SW 1271 (cell line): Measurements from ENCODE around the gene KIAA0753.

Source experiments
- DNase-seq, 2 experiments: peaks; one replicate each; lab custom pipeline; 2025; lab: John Stamatoyannopoulos, UW

The KIAA0753 gene

GRCh38 chr17:6547336-6547735 is 93.2 kb downstream of the KIAA0753 start:
- DNase-seq = no peak

DNA sequence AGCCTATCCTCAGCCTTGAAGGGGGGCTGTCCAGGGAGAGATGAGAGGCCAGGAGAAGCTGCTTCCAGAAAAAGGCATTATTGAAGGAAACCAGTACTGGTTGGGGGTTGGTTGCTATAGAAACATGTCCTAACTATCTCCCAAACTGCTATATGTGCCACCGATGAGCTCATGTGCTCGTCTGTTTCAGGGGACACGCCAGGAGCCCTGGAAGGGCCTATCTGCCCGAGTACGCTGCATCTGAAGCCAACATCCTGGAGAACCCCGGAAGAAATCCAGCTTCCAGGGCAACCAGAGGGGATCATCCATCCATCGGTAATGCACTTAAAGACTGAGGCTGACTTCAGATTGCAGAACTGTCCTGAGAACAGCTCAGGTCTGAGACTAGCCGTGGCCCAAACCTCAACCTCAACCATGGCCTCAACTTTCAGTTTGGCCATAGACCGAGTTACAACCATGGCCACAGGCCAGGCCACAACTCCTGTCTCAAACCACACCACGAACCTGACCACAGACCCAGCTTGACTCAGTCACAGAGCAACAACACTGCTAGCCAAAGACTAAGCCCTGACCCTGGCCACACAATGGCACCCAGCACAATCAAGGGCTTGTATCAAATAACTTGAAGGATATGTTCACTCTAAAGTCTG is 94.3 kb downstream of the KIAA0753 start:
- DNase-seq = no peak

DNA sequence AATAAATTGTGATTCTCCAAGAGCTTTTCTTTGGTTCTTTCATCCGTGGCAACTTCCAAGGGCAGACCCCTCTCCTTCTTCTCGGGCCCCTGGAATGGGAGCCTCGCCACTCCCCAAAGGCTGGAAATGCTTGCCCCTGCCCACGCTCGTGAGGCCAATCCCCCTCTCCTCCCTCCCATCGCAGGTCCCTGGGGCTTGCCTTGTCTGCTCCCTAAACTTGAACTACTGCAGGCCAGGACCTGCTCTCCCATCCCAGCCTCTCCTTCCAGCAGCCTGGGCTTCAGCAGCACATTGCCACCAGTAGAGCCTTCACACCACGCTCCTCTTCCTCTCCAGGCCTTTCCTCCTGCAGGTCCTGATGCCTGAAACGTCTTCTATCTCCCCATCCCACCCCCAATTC is 95.2 kb downstream of the KIAA0753 start:
- no peak for DNase-seq

- DNase-seq = no peak
These were observed 96.5 kb downstream of the KIAA0753 start for GRCh38 chr17:6544011-6544370.

GRCh38 chr17:6543079-6544010 is 97.2 kb downstream of the KIAA0753 start:
- no peak for DNase-seq

DNA sequence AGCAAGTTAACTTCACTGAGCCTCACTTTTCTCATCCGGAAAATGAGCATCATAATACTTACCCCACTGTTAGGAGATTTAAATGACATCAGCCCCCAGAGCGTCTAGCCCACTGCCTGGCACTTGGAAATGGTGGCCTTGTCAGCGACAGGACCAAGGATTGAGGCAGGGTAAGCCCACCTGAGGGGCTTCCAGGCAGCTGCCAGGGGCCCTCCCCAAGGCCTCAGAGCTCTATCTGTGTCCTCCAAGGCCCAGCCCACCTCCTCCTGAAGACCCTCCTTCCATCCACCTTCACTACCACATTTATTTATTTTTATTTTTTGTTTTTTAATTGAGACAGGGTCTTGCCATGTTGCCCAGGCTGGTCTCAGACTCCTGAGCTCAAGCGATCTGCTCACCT is 97.9 kb downstream of the KIAA0753 start:
- no peak for DNase-seq

- no peak for DNase-seq
These were observed 98.6 kb downstream of the KIAA0753 start for GRCh38 chr17:6541886-6542285.

DNA sequence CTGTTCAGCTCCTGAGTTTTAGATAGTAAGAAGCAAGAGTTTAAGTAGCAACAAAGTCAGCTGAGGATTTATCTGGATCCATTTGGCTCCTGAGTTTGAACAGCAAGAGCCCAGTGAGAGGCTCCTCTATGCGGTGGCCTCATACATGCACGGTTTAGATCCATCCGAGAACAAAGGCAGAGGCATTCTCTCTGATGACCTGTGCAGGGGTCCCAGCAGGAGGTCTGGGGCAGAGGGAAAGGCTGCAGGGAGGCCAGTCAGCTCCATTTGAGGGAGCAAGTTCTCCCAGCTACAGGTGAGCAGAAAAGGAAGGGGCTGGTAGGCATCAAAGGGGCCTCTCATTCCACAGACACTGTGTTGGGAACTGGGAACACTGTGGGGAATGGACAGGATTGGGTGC is 100.6 kb downstream of the KIAA0753 start:
- no peak for DNase-seq

DNA sequence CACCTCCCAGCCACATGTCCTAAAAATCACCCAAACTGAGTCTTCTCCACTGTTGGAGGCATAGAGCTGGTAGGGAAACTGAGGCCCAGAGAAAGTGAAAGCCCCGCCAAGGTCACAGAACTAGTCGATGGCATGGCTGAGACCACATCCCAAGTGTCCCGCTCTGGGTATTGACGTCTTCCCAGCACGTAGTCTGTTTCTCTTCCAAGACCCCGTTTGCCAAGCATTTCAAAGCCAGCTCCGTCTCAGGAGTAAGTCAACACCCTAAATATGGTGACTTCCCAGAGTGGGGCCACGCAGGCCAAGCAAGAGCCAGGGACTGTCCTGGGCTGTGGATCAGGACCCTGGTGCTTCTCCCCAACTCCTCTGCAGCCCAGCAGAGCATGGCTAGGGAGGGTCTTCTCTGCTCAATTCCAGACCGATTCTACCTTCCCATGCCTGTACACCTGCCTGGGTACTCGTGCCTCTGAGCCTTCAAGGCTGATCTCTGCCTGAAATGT is 103.9 kb downstream of the KIAA0753 start:
- DNase-seq = no peak

GRCh38 chr17:6536053-6536452 is 104.5 kb downstream of the KIAA0753 start:
- no peak for DNase-seq

- no peak for DNase-seq
These were observed 105.5 kb downstream of the KIAA0753 start for GRCh38 chr17:6534846-6535514.

DNA sequence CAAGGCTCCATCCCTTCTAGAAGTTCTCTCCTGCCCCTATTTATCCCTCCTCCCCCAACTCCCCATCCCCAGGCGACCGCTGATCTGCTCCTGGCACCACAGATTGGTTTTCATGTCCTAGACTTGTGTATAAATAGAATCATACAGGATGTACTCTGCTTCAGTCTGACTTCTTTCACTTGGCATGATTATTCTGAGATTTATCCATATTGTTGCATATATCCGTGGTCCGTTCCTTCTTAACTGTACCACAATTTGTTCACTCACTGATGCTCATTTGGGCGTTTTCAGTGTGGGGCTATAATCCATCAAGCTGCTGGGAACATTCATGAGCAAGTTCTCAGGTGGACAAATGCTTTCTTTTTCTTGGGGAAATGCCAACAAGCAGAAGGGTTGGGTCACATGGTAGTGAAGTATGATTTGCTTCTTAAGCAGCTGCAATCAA is 108.0 kb downstream of the KIAA0753 start:
- DNase-seq = no peak

DNA sequence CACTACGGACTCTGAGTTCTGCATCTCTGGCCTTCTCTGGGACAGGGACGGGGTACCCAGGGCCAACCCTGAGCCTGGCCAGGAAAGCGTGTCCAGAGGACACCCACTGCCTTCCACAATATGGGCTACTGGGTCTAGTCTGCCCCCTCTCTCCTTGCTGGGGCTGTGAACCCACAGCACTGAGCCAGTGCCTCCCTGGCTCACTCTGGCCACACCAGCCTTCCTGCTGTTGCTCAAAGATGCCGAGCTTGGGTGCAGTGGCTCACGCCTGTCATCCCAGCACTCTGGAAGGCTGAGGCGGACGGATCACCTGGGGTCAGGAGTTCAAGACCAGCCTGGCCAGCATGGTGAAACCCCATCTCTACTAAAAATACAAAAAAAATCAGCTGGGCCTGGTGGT is 108.9 kb downstream of the KIAA0753 start:
- DNase-seq = no peak

DNA sequence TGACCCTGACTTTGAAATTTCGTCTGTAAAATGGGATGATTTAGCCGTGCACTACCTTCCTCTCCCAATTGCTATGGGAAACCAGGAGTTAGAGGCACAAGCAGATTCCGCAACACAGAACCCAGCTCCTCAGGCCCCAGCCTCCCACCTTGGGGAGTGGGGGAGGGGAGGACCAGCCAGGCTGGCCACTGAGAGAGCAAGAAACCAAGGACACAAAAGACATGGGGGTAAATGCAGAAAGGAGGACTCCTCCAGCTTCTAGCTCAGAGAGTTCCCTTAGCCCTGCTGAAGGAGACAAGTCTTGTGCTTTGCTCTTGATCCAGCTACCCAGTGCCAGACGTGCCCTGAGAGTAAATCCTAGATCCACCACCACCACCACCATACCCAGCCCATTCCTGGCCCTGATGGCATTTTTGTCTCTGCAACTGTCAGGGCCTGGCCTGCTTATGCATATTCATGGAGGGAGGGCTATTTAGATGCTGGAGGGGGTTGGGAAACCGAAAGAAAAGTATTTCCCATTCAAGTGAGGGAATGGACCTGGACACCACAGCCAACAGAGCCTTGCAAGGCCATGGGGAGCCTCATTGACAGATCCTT is 110.1 kb downstream of the KIAA0753 start:
- no peak for DNase-seq

- no peak for DNase-seq
These were observed 112.0 kb downstream of the KIAA0753 start for GRCh38 chr17:6528557-6528956.
